Measurements from ENCODE around the gene CTRB1. TPM values are rescaled to one million over a fixed set of nuclear protein-coding genes. Genes with fewer than 3 reads are reported as not detected.

Gene CTRB1
- total and polyA plus RNA-seq, 2 of the 13 experiments (the other 11 are each of a cell fraction or from before 2014, with no cell fraction given): not detected

- TF ChIP-seq POLR2G (IDR thresholded peaks at IDR 0.05; ENCODE audit: low read depth, low read length) (peak; percentile 80), ZNF280B (CRISPR knock-in tag; IDR thresholded peaks at IDR 0.05; ENCODE audit: borderline replicate concordance) (peak; percentile 83), ZNF577 (CRISPR knock-in tag; IDR thresholded peaks at IDR 0.05; ENCODE audit: borderline replicate concordance, low read depth) (peak; percentile 84; the same call in 1 of the 2 replicates), ZFP91 (CRISPR knock-in tag; IDR thresholded peaks at IDR 0.05; ENCODE audit: borderline replicate concordance) (peak; percentile 75), NFRKB (IDR thresholded peaks at IDR 0.05) (no peak), ZMYM4 (CRISPR knock-in tag; IDR thresholded peaks at IDR 0.05) (peak; percentile 55), ZXDC (CRISPR knock-in tag; IDR thresholded peaks at IDR 0.05) (peak; percentile 68; the same call in 1 of the 2 replicates), TEF (CRISPR knock-in tag; IDR thresholded peaks at IDR 0.05) (no peak; the same call in 1 of the 2 replicates), ZNF761 (CRISPR knock-in tag; conservative IDR thresholded peaks at IDR 0.05) (peak; percentile 92), HMG20B (CRISPR knock-in tag; conservative IDR thresholded peaks at IDR 0.05) (peak; percentile 25; the same call in 1 of the 2 replicates), TOE1 (CRISPR knock-in tag; IDR thresholded peaks at IDR 0.05) (no peak; the same call in 1 of the 2 replicates), PLSCR1 (CRISPR knock-in tag; IDR thresholded peaks at IDR 0.05; ENCODE audit: borderline replicate concordance) (no peak), ONECUT2 (CRISPR knock-in tag; IDR thresholded peaks at IDR 0.05) (0 out of 2 replicates have a peak, but pooled peaks have one; percentile 43), TAF1 (CRISPR knock-in tag; IDR thresholded peaks at IDR 0.05) (peak; percentile 71), GABPB1 (CRISPR knock-in tag; IDR thresholded peaks at IDR 0.05) (peak; percentile 75), IKZF5 (CRISPR knock-in tag; IDR thresholded peaks at IDR 0.05) (peak; percentile 75), ZNF75D (CRISPR knock-in tag; IDR thresholded peaks at IDR 0.05; ENCODE audit: borderline replicate concordance) (no peak), ZNF230 (CRISPR knock-in tag; IDR thresholded peaks at IDR 0.05) (peak; percentile 78; the same call in 1 of the 2 replicates)
Observed at GRCh38 chr16:75265911-75266701, 47.3 kb downstream of the CTRB1 start (continued).
